Measurements from ENCODE around the gene MIA3.

GRCh38 chr1:222582099-222582774 is 35.7 kb upstream of the MIA3 start:
- no peak for TF ChIP-seq POLR2AphosphoS5 (IDR thresholded peaks at IDR 0.05; ENCODE audit: low read depth, low read length)
- TF ChIP-seq REST (IDR thresholded peaks at IDR 0.05; ENCODE audit: insufficient read depth in 1 of 2, low read depth in 2 of 2, low read length in 2 of 2), result no peak
- no peak for TF ChIP-seq SIN3A (IDR thresholded peaks at IDR 0.05; ENCODE audit: borderline replicate concordance, insufficient read depth, low read length)
- no peak for TF ChIP-seq TAF1 (IDR thresholded peaks at IDR 0.05; ENCODE audit: borderline replicate concordance, insufficient read depth, low read length)
- no peak for TF ChIP-seq FOXP2 (optimal IDR thresholded peaks at IDR 0.05; ENCODE audit: borderline replicate concordance, extremely low read depth, extremely low read length, insufficient read depth)

Data from PFSK-1 (cell line).